GM12864 (cell line): Measurements from ENCODE around the gene RALGPS2.

ENCODE experiments used
- DNase-seq: peaks from one replicate; pipeline ENCODE4 v3.0.0-alpha.2; 2011; ENCODE audit warnings: low read depth
- H3K4me3 ChIP-seq: 2 replicates; pipeline ENCODE4 v1.5.1; 2011; ENCODE audit warnings: mild to moderate bottlenecking, low read depth, low read length, control low read depth
- CTCF ChIP-seq: IDR thresholded peaks from 2 replicates; pipeline ENCODE4 v1.5.1; 2011; ENCODE audit warnings: low read depth, mild to moderate bottlenecking, moderate library complexity, low read length, control low read depth, inconsistent platforms; ENCODE audit errors: missing control alignments

The RALGPS2 gene

GRCh38 chr1:178966312-178966711, 241.3 kb downstream of the RALGPS2 start:
- no peak for TF ChIP-seq CTCF
- DNase-seq = no peak
- H3K4me3 ChIP-seq = no peak overlapping the region

- no peak overlapping the region for H3K4me3 ChIP-seq
- TF ChIP-seq CTCF = no peak
- no peak for DNase-seq
Observed at GRCh38 chr1:178969226-178969987, 244.4 kb downstream of the RALGPS2 start.

GRCh38 chr1:178970184-178970583, 245.1 kb downstream of the RALGPS2 start:
- H3K4me3 ChIP-seq = no peak overlapping the region
- TF ChIP-seq CTCF = no peak
- DNase-seq = no peak
